AG04449 (cell line): ENCODE results near the gene CNGA4.

Source experiments
- CTCF ChIA-PET: fragments of 350-600 bp; formaldehyde crosslinking; extraction: SDS; loops from one replicate; lab custom pipeline; 2021; ENCODE audit warnings: antibody characterized with exemption; lab: Yijun Ruan, JAX
- POLR2A ChIA-PET: fragments of 400-600, 350-600 bp; formaldehyde crosslinking; extraction: SDS; loops from one replicate; lab custom pipeline; 2020; ENCODE audit warnings: antibody characterized with exemption, inconsistent platforms; lab: Yijun Ruan, JAX
- DNase-seq: peaks from one replicate; pipeline ENCODE4 v3.0.0-alpha.2; 2010; ENCODE audit warnings: low read depth, low spot score
- H3K4me3 ChIP-seq: 2 replicates; pipeline ENCODE4 v1.5.1; 2011; ENCODE audit warnings: low read depth, mild to moderate bottlenecking, control low read depth, low read length
- TF ChIP-seq, protein P1 (sequence below): IDR thresholded peaks from one replicate; pipeline ENCODE4 v1.5.1; 2011; ENCODE audit warnings: mild to moderate bottlenecking, moderate library complexity, low read length, control low read depth, inconsistent platforms; ENCODE audit not compliant: insufficient read depth; ENCODE audit errors: missing control alignments

The CNGA4 gene, protein sequence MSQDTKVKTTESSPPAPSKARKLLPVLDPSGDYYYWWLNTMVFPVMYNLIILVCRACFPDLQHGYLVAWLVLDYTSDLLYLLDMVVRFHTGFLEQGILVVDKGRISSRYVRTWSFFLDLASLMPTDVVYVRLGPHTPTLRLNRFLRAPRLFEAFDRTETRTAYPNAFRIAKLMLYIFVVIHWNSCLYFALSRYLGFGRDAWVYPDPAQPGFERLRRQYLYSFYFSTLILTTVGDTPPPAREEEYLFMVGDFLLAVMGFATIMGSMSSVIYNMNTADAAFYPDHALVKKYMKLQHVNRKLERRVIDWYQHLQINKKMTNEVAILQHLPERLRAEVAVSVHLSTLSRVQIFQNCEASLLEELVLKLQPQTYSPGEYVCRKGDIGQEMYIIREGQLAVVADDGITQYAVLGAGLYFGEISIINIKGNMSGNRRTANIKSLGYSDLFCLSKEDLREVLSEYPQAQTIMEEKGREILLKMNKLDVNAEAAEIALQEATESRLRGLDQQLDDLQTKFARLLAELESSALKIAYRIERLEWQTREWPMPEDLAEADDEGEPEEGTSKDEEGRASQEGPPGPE

DNA sequence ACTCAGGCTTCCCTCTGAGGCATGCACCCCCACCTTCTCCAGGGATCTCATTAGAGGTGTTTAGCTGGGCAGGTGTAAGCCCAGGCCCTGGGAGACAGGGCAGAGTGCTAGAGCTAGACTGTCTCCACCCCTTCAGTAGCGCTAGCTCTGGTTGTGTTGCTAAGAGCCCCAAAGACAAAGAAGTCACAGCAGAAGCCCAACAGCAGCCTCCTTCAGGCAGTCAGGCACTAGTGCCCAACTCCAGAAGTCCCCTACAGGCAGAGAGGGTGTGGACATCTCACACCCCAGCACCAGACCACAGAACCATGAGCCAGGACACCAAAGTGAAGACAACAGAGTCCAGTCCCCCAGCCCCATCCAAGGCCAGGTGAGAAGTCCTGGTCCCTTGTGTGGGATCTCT lies at the start of gene CNGA4:
Gene CNGA4, plus strand, starts transcription at position 188 of the 400 bp plus-strand sequence. Its CDS starts 118 bp downstream, at position 306.
- POLR2A ChIA-PET = no interaction called here
- CTCF ChIA-PET = interaction anchor here (0.7 to 5.2 kb wide), 3 partner anchors 12 to 124 kb away, joined by 5 to 44 read pairs (median 10); no protein-coding TSS in a partner anchor
- H3K4me3 ChIP-seq = no peak within 1 kb of the TSS
- no peak for DNase-seq
- TF ChIP-seq, protein P1, sequence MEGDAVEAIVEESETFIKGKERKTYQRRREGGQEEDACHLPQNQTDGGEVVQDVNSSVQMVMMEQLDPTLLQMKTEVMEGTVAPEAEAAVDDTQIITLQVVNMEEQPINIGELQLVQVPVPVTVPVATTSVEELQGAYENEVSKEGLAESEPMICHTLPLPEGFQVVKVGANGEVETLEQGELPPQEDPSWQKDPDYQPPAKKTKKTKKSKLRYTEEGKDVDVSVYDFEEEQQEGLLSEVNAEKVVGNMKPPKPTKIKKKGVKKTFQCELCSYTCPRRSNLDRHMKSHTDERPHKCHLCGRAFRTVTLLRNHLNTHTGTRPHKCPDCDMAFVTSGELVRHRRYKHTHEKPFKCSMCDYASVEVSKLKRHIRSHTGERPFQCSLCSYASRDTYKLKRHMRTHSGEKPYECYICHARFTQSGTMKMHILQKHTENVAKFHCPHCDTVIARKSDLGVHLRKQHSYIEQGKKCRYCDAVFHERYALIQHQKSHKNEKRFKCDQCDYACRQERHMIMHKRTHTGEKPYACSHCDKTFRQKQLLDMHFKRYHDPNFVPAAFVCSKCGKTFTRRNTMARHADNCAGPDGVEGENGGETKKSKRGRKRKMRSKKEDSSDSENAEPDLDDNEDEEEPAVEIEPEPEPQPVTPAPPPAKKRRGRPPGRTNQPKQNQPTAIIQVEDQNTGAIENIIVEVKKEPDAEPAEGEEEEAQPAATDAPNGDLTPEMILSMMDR = no peak

DNA sequence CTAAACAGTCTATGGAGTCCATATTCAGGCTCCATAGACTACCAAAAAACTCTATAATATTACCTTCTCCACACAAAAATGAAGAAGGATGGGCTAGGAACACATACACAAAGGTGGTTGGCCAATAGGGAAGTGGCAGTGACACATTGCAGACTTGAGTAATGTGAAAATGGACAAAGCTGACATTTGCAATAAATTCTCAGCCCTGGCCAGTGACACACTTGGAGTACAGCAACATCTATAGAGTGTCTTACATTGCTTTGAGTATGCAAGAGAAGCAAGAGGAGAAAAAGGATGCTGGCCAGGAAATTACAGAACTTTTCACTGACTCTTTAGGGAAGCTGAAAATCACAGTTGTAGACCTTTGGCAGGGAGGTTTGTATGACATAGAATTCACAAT lies 47.1 kb upstream of the CNGA4 start:
- H3K4me3 ChIP-seq = no peak overlapping the region
- POLR2A ChIA-PET = no interaction called here
- CTCF ChIA-PET = no interaction called here
- TF ChIP-seq, protein P1 = no peak
- no peak for DNase-seq

DNA sequence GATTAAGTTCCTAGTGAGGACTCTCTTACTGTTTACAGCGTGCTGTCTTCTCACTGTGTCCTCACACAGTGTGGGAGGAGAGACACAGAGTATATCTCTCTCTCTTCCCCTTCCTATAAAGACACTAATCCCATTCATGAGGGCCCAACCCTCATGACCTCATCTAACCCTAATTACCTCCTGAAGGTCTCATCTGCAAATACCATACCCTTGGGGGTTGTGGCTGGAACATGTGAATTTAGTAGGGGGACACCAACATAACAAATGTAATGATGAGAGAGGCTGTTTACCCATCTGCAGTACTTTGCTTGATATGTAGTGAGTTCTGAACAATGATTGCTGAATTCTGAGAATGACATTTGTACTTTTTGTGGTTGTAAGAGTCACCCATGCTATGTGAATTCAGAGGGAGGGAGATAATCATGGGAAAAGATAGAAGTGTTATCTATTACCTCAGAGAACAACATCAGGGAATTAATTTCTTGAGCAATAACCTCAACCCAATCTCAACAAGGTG lies 44.8 kb upstream of the CNGA4 start:
- no peak for DNase-seq
- H3K4me3 ChIP-seq = no peak overlapping the region
- ChIA-PET CTCF (no interaction called here), POLR2A (no interaction called here)
- TF ChIP-seq, protein P1 = no peak

DNA sequence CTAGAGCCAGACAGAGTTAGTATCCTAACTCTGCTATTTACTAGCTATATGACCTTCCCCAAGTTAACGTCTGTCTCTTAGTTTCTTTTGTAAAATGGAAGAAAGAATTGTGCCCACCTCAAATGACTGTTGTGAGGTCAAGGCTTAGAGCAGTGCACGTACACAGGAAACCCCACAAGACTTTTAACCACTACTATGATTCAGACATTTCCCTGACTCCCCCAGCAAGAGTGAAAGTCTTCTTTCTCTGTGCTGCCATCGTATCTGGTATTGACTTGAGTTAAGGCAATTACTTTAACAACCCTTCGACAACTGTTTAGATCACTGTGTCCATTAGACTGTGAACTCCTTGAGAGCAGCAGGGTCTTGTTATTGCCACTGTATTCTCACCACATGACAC lies 42.5 kb upstream of the CNGA4 start:
- DNase-seq = no peak
- ChIA-PET POLR2A (no interaction called here), CTCF (no interaction called here)
- no peak overlapping the region for H3K4me3 ChIP-seq
- TF ChIP-seq, protein P1 = no peak

DNA sequence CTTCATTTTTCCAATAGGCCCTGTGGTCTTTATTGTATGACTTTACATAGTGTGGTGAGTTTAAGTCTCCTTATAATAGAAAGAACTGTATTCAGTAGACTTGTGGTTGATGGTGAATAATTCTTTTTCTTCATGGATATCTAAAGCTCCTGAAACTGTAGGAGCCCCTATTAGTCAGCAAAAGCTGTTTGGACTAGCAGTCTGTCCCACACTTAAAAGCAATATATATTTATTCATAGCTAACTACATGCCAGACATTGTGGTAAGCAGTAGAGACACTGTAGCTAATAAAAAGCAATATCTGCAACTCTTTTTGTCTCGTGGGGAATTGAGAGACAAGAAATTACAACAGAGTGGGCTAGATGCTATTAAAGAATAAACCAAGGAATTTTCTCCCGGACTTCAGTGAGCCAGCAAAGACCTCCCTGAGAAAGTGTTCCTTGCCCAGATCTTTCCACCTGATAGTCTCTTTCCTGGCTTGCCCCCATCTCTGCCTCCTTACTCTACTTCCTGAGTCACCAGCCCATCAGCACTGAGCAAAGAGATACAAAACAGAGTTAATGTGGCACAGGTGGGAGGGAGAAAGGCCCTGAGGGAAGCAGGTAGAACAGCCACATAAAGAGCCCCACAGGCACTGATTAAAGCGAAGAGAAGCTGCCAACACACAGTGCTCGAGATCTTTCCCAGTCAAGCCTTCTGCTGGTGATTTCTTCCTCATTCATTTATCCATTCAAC lies 41.3 kb upstream of the CNGA4 start:
- POLR2A ChIA-PET = interaction anchor here (0.7 kb wide), 1 partner anchor 188 kb away, joined by 3 read pairs; no protein-coding TSS in a partner anchor

More for the DNA sequence above, 41.3 kb upstream of the CNGA4 start:
- TF ChIP-seq, protein P1 = no peak
- DNase-seq = peak; percentile 19
- CTCF ChIA-PET = no interaction called here
- H3K4me3 ChIP-seq = no peak overlapping the region
